Measurements from ENCODE around the gene CASP14.
"Not testable (repeated sequence)": the region's sequence is repeated elsewhere in the genome, so short reads cannot be mapped to it uniquely, and the experiment has no call there.

Gene CASP14

DNA sequence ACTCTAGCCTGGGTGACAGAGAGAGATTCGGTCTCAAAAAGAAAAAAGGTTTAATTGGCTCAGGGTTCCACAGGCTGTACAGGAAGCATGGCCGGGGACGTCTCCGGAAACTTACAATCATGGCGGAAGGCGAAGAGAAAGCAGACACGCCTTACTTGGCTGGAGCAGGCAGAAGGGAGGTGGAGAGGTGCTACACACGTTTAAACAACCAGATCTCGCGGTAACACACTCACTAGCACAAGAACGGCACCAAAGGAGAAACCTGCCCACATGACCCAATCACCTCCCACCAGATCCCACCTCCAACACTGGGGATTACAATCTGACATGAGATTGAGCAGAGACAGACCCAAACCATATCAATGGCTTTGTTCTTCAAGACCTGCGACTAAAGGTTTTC is 12.8 kb downstream of the CASP14 start:
- H3K9me3 ChIP-seq: no peaks in the 10 kb centered on the region
- H3K27ac ChIP-seq: no peak overlapping the region
- no peaks in the 10 kb centered on the region for H3K27me3 ChIP-seq
- TF ChIP-seq Cebpa-rat (IDR thresholded peaks at IDR 0.05): no peak
- H4K20me1 ChIP-seq: no peaks in the 10 kb centered on the region
- H3K4me2 ChIP-seq: no peak overlapping the region
- H3K4me1 ChIP-seq: no peaks in the 10 kb centered on the region
- no peak overlapping the region for H3K4me3 ChIP-seq
- H3K36me3 ChIP-seq: no peaks in the 10 kb centered on the region
- H3K9ac ChIP-seq: no peak overlapping the region

DNA sequence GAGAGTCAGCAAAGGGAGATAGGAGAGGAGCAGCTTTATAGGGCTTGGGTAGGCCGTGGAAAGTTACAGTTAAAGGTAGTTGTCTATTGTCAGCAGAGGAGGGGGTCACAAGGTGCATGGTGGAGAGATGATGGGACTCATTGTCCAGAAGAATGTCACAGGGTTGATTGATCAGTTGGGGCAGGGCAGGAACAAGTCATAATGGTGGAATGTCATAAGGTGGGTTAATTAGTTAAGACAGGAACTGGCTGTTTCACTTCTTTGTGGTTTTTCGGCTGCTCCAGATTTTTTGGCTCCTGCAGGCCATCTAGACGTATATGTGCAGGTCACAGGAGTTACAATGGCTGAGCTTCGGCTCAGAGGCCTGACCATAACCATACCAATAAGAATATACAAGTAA is 21.1 kb downstream of the CASP14 start:
- H3K4me2 ChIP-seq, H3K9ac ChIP-seq, H3K9me3 ChIP-seq: not testable (repeated sequence)

DNA sequence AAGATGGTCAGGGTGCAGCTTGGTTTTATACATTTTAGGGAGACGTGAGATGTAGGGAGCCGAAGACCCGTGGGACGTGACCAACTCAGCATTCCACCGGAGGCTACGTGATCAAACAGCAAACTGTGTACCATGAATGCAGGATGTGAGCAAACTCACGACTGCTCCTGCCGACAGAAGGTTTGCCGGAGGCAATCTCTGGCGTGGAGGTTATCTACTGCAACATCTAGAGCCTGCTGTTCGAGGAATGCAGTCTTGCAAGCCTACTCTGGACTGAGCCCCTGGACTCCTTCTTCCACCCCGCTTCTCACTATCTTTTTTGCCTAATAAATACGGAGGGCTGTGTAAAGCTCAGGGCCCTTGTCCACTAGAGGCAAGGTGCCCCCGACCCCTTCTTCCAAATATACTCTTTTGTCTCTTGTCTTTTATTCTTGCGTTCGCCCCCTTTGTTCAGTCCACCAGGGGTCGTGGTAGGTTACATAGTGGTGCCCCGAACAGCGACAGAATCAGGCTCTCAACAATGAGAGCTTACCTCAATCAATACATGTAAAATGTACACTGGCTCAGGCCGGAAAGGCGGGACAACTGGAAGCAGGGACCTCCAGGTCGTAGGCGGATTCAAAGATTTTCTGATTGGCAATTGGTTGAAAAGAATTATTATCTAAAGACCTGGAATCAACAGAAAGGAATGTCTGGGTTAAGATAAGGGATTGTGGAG is 23.8 kb downstream of the CASP14 start:
- Histone ChIP-seq H4K20me1 (no peaks in the 10 kb centered on the region), H3K36me3 (no peaks in the 10 kb centered on the region), H3K4me1 (no peaks in the 10 kb centered on the region), H3K9me3 (no peaks in the 10 kb centered on the region), H3K27me3 (no peaks in the 10 kb centered on the region), H3K4me2 (no peak overlapping the region), H3K27ac (no peak overlapping the region), H3K4me3 (no peak overlapping the region), H3K9ac (no peak overlapping the region)
- no peak for TF ChIP-seq Cebpa-rat (IDR thresholded peaks at IDR 0.05)

More for the DNA sequence above, 21.1 kb downstream of the CASP14 start:
- H4K20me1 ChIP-seq, H3K36me3 ChIP-seq, H3K27ac ChIP-seq, H3K4me3 ChIP-seq, H3K4me1 ChIP-seq, H3K27me3 ChIP-seq: not testable (repeated sequence)

DNA sequence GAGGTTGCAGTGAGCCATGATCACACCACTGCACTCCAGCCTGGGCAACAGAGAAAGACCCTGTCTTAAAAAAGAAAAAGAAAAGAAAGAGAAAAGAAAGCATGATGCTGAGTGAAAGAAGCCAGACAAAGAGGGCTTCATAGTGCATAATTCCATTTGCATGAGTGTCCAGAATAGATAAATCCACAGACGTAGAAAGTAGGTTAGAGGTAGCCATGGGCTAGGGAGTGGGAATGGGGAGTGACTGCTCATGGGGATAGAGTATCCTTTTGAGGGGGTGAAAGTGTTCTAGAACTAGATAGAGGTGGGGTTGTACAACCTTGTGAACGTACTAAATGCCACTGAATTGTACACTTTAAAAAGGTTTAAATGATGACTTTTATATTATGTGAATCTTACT is 25.1 kb downstream of the CASP14 start:
- Histone ChIP-seq H3K4me2 (no peak overlapping the region), H3K36me3 (no peaks in the 10 kb centered on the region), H3K27ac (no peak overlapping the region), H3K4me3 (no peak overlapping the region), H3K9ac (no peak overlapping the region), H3K4me1 (no peaks in the 10 kb centered on the region), H3K9me3 (no peaks in the 10 kb centered on the region), H4K20me1 (no peaks in the 10 kb centered on the region), H3K27me3 (no peaks in the 10 kb centered on the region)
- no peak for TF ChIP-seq Cebpa-rat (IDR thresholded peaks at IDR 0.05)

DNA sequence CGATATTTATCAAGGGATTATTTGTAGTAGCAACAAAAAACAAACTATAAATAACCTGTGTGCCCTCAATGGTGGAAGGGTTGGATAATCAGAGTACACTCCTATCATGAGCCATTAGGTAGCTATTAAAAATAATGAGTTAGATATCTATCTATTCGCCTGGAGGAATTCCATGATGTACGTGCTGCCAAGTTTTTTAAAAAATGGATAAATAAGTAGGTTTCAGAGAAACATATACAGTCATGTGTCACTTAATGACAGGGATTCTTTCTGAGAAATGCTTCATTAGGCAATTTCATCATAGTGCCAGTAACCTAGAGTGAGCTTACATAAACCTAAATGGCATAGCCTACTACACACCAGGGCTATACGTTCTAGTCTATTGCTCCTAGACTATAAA is 26.5 kb downstream of the CASP14 start:
- Histone ChIP-seq H3K4me2 (no peak overlapping the region), H3K27ac (no peak overlapping the region), H3K27me3 (no peaks in the 10 kb centered on the region), H3K36me3 (no peaks in the 10 kb centered on the region), H3K9ac (no peak overlapping the region), H3K4me1 (no peaks in the 10 kb centered on the region), H4K20me1 (no peaks in the 10 kb centered on the region), H3K4me3 (no peak overlapping the region), H3K9me3 (no peaks in the 10 kb centered on the region)
- TF ChIP-seq Cebpa-rat (IDR thresholded peaks at IDR 0.05): no peak

DNA sequence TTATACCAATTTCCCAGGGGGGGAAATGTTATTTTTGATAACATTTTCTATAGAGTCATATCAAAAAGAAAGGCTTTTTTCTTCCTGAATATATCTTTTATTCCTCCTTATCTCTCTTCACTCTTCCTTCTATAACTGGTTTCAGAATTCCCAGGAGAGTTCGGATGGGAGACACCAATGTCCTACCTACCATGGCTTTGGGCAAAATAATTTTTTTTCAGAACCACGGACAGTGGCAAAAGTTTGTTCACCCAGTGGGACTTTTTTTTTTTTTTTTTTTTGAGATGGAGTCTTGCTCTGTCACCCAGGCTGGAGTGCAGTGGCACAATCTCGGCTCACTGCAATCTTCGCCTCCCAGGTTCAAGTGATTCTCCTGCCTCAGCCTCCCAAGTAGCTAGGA is 30.7 kb downstream of the CASP14 start:
- not testable (repeated sequence) for H3K4me3 ChIP-seq, H3K4me1 ChIP-seq, H3K9me3 ChIP-seq, H3K27ac ChIP-seq, H3K27me3 ChIP-seq, H4K20me1 ChIP-seq, H3K9ac ChIP-seq, H3K36me3 ChIP-seq, H3K4me2 ChIP-seq

DNA sequence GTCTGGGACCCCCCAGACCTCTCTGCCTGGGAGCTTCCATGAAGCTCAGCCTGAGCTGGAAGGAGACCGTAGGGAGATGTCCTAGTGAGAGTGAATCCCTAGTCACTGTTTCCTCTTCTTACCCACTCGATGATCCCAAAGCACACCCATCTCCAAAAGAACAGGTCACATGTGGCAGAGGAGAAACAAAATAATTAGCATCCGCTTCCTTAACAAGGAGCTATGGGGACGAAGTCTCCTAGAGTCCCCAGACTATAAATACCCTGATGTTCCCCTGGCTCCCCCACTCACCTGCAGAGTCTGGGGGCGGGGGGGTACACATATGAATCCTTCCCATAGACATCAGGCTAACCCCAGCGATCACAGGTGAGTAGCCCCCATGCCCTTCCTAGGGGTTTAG is 32.6 kb downstream of the CASP14 start, which contains the start of gene OR1I1:
TSS of gene OR1I1 (plus strand) at position 301 of the 400 bp plus-strand sequence. CDS start 4,855 bp downstream, outside the sequence.
- Histone ChIP-seq H3K27ac (no peak within 1 kb of the TSS), H3K9me3 (no peaks in the 10 kb centered on the region), H3K4me2 (no peak within 1 kb of the TSS), H4K20me1 (no peaks in the 10 kb centered on the region), H3K36me3 (no peaks in the 10 kb centered on the region), H3K4me3 (no peak within 1 kb of the TSS), H3K9ac (no peak within 1 kb of the TSS), H3K4me1 (no peaks in the 10 kb centered on the region), H3K27me3 (no peaks in the 10 kb centered on the region)
- no peak for TF ChIP-seq Cebpa-rat (IDR thresholded peaks at IDR 0.05)

DNA sequence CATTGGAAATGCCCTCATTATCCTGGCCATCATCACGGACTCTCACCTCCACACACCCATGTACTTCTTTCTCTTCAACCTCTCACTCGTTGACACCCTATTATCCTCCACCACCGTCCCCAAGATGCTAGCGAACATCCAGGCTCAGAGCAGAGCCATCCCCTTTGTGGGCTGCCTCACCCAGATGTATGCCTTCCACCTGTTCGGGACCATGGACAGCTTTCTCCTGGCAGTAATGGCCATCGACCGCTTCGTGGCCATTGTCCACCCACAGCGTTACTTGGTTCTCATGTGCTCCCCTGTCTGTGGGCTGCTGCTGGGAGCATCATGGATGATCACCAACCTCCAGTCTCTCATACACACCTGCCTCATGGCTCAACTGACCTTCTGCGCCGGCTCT is 37.9 kb downstream of the CASP14 start:
- Histone ChIP-seq H3K9me3 (no peaks in the 10 kb centered on the region), H3K9ac (no peak overlapping the region), H3K27ac (no peak overlapping the region), H3K27me3 (no peaks in the 10 kb centered on the region), H3K4me3 (no peak overlapping the region), H3K36me3 (no peaks in the 10 kb centered on the region), H3K4me2 (no peak overlapping the region), H4K20me1 (no peaks in the 10 kb centered on the region), H3K4me1 (no peaks in the 10 kb centered on the region)
- no peak for TF ChIP-seq Cebpa-rat (IDR thresholded peaks at IDR 0.05)

DNA sequence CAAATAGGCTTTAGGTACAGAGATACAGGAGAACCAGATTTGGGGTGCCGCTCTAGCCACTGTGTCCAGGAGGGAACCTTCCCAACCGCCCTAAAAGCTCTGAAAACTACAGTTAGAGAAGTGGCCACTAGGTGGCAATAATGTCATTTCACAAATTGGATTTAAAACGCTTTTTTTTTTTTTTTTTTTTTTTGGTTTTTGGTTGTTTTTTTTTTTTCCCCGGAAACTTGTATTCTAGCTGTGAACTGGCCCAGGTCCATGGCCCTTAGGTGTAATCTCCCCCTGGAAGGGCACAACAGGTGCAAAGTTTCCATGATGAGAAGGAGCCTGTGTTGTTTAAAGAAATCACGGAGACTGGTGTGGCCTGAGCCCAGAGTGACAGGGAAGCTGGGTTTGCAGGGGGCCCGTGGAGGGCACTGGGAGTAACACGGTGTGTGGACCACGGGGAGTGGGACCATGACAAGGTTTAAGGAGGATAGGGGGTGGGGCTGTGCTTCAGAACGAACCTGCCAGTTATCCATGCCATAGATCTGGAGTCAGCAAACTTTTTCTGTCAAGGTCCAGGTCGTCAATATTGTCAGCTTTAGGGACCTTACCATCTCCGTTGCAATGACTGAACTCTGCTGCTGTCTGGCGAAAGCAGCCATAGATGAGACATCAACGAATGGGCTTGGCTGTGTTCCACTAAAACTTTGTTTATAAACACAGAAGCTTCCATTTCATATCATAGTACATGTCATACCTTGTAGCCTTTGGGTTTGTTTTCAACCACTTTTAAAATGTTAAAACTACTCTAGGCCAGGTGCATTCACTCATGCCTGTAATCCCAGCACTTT is 42.9 kb downstream of the CASP14 start:
- Histone ChIP-seq H3K27me3 (no peaks in the 10 kb centered on the region), H3K4me2 (no peak overlapping the region), H4K20me1 (no peaks in the 10 kb centered on the region), H3K36me3 (no peaks in the 10 kb centered on the region), H3K27ac (no peak overlapping the region), H3K9ac (no peak overlapping the region), H3K9me3 (no peaks in the 10 kb centered on the region), H3K4me1 (no peaks in the 10 kb centered on the region), H3K4me3 (no peak overlapping the region)
- no peak for TF ChIP-seq Cebpa-rat (IDR thresholded peaks at IDR 0.05)

DNA sequence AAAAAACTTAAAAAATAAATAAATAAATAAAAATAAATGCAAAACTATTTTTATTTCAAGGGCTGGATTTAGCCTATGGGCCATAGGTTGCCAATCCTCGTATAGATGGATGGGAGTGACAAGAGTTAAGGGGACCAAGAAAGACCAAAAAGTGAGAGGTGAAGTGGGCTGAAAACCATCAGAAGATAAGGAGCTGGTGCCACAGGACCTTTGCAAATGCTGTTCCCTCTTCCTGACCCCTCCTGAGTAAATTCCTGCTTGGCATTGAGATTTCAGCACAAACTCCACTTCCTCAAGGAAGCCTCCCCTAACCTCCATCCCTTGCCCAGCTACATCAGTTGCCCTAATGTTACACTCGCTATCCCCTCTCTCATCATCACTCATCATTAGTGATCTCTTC is 43.7 kb downstream of the CASP14 start:
- Histone ChIP-seq H3K4me1 (no peaks in the 10 kb centered on the region), H4K20me1 (no peaks in the 10 kb centered on the region), H3K27ac (no peak overlapping the region), H3K9ac (no peak overlapping the region), H3K36me3 (no peaks in the 10 kb centered on the region), H3K4me3 (no peak overlapping the region), H3K9me3 (no peaks in the 10 kb centered on the region), H3K27me3 (no peaks in the 10 kb centered on the region), H3K4me2 (no peak overlapping the region)
- no peak for TF ChIP-seq Cebpa-rat (IDR thresholded peaks at IDR 0.05)
